ENCODE results near the gene WDR31.

WDR31 gene

DNA sequence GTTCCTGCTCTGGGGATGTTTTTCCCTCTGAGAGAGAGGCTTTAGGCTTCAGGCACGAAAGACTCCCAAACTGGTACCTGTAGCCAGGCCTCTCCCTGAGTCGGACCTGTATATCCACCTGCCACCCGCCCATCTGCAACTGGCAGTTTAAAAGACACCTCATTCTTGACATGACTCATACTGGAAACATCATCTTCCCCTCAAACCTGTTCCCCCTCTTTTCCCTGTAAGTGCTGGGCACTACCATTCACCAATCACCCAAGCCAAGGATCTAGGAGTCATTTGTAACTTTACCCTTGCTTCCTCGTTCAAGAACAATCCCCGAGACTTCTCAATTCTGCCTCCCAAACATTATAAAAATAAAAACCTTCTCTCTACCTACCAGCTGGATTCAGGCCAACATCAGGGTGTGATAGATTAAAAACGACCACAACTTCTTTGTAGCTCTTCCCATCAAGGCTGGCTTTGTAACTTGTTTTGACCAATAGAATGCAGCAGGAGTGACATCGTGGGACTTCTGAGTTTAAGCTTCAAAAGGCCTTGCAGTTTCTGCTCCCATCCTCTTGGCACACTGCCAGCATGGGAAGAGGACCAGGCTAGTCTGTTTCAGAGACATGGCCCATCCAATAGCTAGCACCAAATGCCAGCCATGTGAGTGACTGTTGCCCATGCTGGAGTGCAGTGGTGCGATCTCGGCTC, 1.8 kb upstream of the WDR31 start:
- DNase-seq (ENCODE audit: low spot score in 2 of 2), result no peak
- Histone ChIP-seq H3K36me3 (replicated peaks) (no peaks in the 10 kb centered on the region), H3K27me3 (ENCODE audit: low read depth) (no peaks in the 10 kb centered on the region), H3K9me3 (no peaks in the 10 kb centered on the region), H3K4me3 (no peak overlapping the region), H3K4me1 (peaks cover 5% of the 10 kb centered on the region; the same call in 1 of the 2 replicates)
- in situ Hi-C loops (cut with MboI; ENCODE audit: low sequenced_read_pairs), result no loop called here

DNA sequence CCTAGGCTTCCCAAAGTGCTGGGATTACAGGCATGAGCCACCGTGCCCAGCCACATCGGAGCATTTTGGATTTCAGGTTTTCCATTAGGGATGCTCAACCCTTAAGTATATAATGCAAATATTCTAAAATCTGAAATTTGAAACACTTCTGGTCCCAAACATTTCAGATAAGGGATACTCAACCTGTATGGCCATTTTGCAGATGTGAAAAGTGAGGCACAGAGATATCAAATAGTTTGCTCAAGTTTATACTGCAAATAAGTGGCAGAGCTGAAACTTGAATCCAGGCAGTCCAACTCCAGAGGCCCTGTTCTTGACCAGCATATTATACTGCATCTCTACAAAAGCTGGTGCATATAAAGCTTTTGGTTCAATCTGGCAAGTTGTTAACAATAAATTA, 2.4 kb downstream of the WDR31 start:
- no peaks in the 10 kb centered on the region for H3K27me3 ChIP-seq (ENCODE audit: low read depth)
- peaks cover 11% of the 10 kb centered on the region for H3K4me1 ChIP-seq
- DNase-seq (ENCODE audit: low spot score in 2 of 2), result no peak
- in situ Hi-C loops (cut with MboI; ENCODE audit: low sequenced_read_pairs), result no loop called here
- H3K4me3 ChIP-seq, result no peak overlapping the region
- no peaks in the 10 kb centered on the region for H3K36me3 ChIP-seq (replicated peaks)
- H3K9me3 ChIP-seq, result no peaks in the 10 kb centered on the region

DNA sequence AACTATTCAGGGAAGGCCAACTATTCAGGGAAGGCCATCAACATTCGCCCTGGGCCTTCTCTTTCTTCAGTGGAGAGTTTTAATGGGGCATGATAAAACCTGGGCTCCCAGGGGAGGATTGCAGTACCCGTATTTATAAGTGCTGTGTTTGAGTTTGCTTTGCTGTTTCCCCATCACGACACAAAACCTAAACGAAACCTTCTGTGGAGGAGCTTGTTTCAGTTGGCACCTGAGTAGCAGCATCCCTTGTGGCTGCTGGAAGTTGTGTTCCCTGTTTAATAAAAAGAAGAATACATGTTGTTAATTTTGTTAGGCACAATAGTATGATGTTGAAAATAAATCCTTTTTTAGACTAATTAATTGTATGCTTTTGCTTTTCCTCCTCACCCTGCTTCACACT, 8.3 kb downstream of the WDR31 start:
- H3K4me1 ChIP-seq, result peaks cover 5% of the 10 kb centered on the region; the same call in 1 of the 2 replicates
- in situ Hi-C loops (cut with MboI; ENCODE audit: low sequenced_read_pairs), result no loop called here
- H3K4me3 ChIP-seq, result no peak overlapping the region
- H3K27me3 ChIP-seq (ENCODE audit: low read depth), result no peaks in the 10 kb centered on the region
- H3K9me3 ChIP-seq, result no peaks in the 10 kb centered on the region
- H3K36me3 ChIP-seq (replicated peaks), result no peaks in the 10 kb centered on the region
- no peak for DNase-seq (ENCODE audit: low spot score in 2 of 2)

DNA sequence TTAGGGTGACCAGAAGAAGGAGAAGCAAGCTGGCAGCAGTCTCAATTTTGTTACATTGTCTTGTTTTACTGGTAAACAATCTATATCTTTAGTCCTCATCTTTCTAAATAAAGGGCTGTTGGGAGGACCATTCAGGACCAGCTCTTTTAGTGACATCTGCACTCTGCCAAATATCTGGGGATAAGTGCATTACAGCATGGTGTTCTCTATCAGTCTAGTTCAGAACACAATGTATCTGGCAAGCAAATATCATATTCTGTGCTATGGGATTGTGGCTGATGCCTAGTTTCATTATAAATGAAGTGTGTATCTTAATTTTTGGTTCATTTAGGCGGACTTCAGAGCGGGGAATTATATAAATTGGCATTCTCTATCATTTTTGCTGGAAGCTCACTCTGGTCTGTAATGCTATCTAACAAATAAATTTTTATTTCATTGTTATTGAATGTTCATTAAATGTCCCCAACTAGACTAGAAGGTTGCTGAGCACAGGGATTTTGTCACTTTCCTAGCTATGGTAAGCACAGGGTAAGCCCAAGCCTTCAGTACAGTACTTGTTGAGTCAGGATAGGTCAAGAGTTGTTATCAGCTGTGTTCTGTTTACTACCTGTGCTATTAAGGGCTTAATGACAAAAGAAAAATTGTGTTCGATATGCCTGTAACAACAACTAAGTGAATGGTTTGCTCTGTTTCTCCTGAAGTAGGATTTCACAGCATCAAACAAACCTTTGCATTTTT, 11.9 kb downstream of the WDR31 start:
- no peak for DNase-seq (ENCODE audit: low spot score in 2 of 2)
- Histone ChIP-seq H3K4me3 (no peak overlapping the region), H3K27me3 (ENCODE audit: low read depth) (no peaks in the 10 kb centered on the region), H3K36me3 (replicated peaks) (no peaks in the 10 kb centered on the region), H3K9me3 (no peaks in the 10 kb centered on the region), H3K4me1 (no peaks in the 10 kb centered on the region)
- in situ Hi-C loops (cut with MboI; ENCODE audit: low sequenced_read_pairs), result no loop called here

DNA sequence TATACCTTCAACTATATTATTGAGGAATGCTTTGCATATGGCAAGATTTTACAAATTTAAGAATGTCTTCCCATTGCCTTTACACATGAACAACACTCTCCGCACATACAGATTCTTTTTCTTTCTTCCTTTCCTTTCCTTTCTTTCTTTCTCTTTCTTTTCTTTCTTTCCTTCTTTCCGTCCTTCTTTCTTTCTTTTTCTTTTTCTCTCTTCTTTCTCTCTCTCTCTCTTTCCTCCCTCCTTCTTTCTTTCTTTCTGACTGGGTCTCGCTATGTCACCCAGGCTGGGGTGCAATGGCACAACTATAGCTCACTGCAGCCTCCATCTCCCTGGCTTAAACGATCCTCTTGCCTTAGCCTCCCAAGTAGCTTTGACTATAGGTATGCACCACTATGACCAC, 13.8 kb downstream of the WDR31 start:
- in situ Hi-C loops (cut with MboI; ENCODE audit: low sequenced_read_pairs), result no loop called here
- Histone ChIP-seq H3K4me1 (no peaks in the 10 kb centered on the region), H3K4me3 (no peak overlapping the region), H3K36me3 (replicated peaks) (no peaks in the 10 kb centered on the region), H3K27me3 (ENCODE audit: low read depth) (no peaks in the 10 kb centered on the region), H3K9me3 (no peaks in the 10 kb centered on the region)
- DNase-seq (ENCODE audit: low spot score in 2 of 2), result no peak

DNA sequence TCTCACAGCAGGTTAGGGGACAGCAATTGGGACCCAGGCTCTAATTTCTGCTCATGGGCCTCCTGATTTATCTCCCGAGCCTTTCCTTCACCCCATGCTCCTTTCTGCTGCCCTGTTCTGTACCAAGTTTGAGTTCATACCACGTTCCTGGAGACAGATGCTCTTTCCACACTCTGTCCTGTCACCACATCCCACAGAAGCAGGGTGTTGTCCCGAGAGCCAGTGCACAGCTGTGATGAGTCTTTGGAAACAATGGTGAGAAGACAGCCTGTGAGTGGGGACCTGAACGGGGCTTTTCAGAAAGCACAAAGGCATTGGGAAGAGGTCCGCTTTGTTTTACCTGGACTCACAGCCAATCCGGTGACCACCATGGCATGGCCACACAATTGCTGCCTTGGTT, 17.4 kb downstream of the WDR31 start:
- in situ Hi-C loops (cut with MboI; ENCODE audit: low sequenced_read_pairs), result no loop called here
- Histone ChIP-seq H3K9me3 (no peaks in the 10 kb centered on the region), H3K4me3 (no peak overlapping the region), H3K4me1 (no peaks in the 10 kb centered on the region), H3K36me3 (replicated peaks) (no peaks in the 10 kb centered on the region; the same call in 1 of the 2 replicates), H3K27me3 (ENCODE audit: low read depth) (no peaks in the 10 kb centered on the region)
- DNase-seq (ENCODE audit: low spot score in 2 of 2), result no peak

DNA sequence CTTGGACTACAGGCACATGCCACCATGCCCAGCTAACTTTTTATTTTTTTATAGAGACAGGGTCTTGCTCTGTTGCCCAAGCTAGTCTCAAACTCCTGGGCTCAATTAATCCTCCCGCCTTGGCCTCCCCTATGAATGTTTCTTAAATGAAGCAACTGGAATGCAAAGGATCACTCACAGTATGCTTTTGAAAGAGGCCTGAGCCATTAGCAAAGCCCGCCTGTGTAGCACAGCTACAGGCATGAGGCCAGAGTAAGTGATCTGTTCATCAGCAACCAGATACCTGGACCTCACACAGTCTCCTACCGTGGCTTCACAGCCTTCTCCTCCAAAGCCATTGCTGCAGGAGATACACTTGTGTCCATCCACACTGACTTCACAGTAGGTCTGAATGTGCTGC, 20.0 kb downstream of the WDR31 start:
- in situ Hi-C loops (cut with MboI; ENCODE audit: low sequenced_read_pairs), result no loop called here
- no peaks in the 10 kb centered on the region for H3K4me1 ChIP-seq

DNA sequence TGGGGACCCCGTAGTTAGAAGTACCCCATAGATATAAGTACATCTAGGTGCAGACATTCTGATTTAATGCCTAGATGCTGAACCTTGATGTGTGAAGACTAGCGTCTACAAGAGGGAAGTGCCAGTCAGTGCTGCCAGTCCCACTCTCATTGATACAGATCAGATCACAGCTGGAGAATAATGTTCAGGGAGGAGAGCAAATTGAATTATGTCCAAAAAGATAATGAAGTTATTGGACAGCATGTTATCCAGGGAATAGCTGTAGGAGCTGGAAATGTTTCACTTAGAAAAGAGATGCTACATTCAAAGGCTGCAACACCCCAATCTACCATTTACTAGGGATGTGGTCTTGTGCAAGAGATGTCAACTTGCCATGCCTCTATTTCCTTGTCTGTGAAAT, 21.0 kb downstream of the WDR31 start:
- Histone ChIP-seq H3K36me3 (replicated peaks) (no peaks in the 10 kb centered on the region; the same call in 1 of the 2 replicates), H3K27me3 (ENCODE audit: low read depth) (no peaks in the 10 kb centered on the region), H3K9me3 (no peaks in the 10 kb centered on the region), H3K4me1 (no peaks in the 10 kb centered on the region), H3K4me3 (no peak overlapping the region)
- in situ Hi-C loops (cut with MboI; ENCODE audit: low sequenced_read_pairs), result no loop called here
- no peak for DNase-seq (ENCODE audit: low spot score in 2 of 2)

More for the DNA sequence above, 20.0 kb downstream of the WDR31 start:
- DNase-seq (ENCODE audit: low spot score in 2 of 2), result no peak
- Histone ChIP-seq H3K27me3 (ENCODE audit: low read depth) (no peaks in the 10 kb centered on the region), H3K36me3 (replicated peaks) (no peaks in the 10 kb centered on the region; the same call in 1 of the 2 replicates), H3K4me3 (no peak overlapping the region), H3K9me3 (no peaks in the 10 kb centered on the region)

DNA sequence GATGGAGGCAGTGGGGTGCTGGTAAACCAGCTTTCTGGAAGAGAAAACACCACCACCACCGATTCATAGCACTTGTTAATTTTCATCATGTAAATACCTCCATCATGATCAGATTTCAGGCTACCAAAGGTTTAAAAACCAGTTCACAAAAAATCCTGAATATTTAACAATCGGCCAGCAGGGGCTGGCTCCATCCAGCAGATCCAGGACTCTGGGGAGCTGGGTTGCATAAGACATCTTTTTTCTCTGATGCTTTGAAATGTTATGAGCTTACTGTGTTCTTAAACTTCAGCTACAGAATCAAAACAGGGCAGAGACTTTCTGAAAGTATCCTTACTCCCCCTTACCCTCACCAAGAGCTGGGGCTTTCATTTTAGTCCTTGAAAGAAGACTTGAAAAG, 22.3 kb downstream of the WDR31 start:
- no peaks in the 10 kb centered on the region for H3K4me1 ChIP-seq
- no peak overlapping the region for H3K4me3 ChIP-seq
- no peaks in the 10 kb centered on the region; the same call in 1 of the 2 replicates for H3K36me3 ChIP-seq (replicated peaks)
- no peak for DNase-seq (ENCODE audit: low spot score in 2 of 2)
- no peaks in the 10 kb centered on the region for H3K9me3 ChIP-seq
- in situ Hi-C loops (cut with MboI; ENCODE audit: low sequenced_read_pairs), result no loop called here
- H3K27me3 ChIP-seq (ENCODE audit: low read depth), result no peaks in the 10 kb centered on the region

DNA sequence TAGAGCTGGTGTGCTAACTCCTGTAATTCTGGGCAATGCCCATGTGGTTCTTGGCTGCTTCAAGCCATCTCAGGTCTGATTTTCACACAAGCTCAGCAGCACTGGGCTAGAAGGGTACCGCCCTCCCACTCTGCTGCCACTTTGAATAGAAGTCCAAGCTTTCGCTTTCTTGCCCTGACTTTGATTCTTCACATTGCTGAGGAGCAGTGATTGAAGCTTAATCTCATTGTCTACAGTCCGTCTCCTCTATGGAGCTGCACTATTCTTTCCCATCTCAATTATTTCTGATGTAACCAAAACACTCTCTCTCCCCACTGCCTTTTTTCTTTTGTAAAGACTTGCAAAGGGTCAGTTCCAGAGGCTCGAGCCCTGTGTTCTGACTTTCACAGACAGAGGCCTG, 24.0 kb downstream of the WDR31 start:
- no peaks in the 10 kb centered on the region for H3K9me3 ChIP-seq
- H3K36me3 ChIP-seq (replicated peaks), result no peaks in the 10 kb centered on the region; the same call in 1 of the 2 replicates
- H3K4me3 ChIP-seq, result no peak overlapping the region
- in situ Hi-C loops (cut with MboI; ENCODE audit: low sequenced_read_pairs), result no loop called here
- no peak for DNase-seq (ENCODE audit: low spot score in 2 of 2)
- H3K27me3 ChIP-seq (ENCODE audit: low read depth), result no peaks in the 10 kb centered on the region
- H3K4me1 ChIP-seq, result no peaks in the 10 kb centered on the region

DNA sequence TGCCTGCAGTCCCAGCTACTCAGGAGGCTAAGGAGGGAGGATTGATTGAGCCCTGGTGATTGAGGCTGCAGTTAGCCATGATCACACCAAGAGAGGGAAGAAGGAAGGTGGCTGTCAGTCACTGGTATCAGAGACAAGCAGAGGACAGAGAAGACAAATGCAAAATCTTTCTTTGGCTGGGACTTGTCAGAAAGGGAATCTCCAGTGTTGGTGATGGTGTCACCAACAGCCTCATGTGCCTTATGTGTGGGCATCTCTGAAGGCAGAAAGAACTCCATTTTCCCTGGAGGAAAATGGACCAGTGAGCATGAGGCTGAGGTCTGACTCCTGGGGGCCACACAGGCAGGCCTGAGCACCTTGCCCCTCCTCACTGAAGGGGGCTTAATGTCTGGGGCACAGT, 24.8 kb downstream of the WDR31 start:
- no peaks in the 10 kb centered on the region for H3K36me3 ChIP-seq (replicated peaks)
- in situ Hi-C loops (cut with MboI; ENCODE audit: low sequenced_read_pairs), result no loop called here
- H3K27me3 ChIP-seq (ENCODE audit: low read depth), result no peaks in the 10 kb centered on the region
- no peaks in the 10 kb centered on the region for H3K9me3 ChIP-seq
- no peak overlapping the region for H3K4me3 ChIP-seq
- DNase-seq (ENCODE audit: low spot score in 2 of 2), result no peak
- H3K4me1 ChIP-seq, result no peaks in the 10 kb centered on the region

DNA sequence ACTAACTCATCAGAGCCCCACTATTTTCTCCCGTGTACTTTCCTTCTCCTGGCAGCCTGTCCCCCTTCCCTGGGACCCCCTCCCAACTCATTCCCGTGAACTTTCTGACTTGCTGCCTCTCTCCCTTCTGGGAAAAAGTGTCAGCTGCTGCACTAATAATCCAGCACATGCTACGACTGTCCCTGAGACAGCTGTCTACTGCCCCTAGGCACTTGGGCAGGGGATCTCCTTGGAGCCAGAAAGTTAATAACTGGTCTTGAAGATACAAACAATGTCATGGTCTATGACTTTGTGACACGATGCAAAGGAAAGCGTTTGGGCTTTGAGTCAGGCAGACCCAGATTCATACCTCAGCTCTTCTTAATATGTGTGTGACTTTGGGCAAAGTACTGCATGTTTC, 26.8 kb downstream of the WDR31 start:
- Histone ChIP-seq H3K4me1 (no peaks in the 10 kb centered on the region), H3K9me3 (no peaks in the 10 kb centered on the region), H3K27me3 (ENCODE audit: low read depth) (no peaks in the 10 kb centered on the region), H3K36me3 (replicated peaks) (no peaks in the 10 kb centered on the region), H3K4me3 (no peak overlapping the region)
- DNase-seq (ENCODE audit: low spot score in 2 of 2), result no peak
- in situ Hi-C loops (cut with MboI; ENCODE audit: low sequenced_read_pairs), result no loop called here

DNA sequence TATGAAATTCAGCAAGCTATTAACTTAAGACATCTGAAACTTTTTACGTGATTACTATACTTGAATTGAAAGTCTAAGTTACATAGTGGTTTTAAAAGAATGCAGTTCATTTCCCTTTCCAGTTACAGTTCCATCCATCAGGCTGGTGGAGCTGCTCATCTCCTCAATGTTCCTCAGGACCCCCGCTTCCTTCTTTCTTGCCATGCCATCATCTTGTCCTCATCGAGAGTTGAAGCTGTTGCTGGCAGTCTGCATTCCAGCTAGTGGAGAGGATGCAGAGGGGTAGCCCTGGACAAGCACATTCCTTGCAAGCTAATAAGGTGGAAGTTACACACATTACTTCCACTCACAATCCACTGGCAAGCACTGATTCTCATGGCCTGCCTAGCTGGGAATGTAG, 28.1 kb downstream of the WDR31 start:
- H3K4me3 ChIP-seq, result no peak overlapping the region
- H3K27me3 ChIP-seq (ENCODE audit: low read depth), result no peaks in the 10 kb centered on the region
- no peaks in the 10 kb centered on the region for H3K4me1 ChIP-seq
- no peaks in the 10 kb centered on the region for H3K36me3 ChIP-seq (replicated peaks)
- H3K9me3 ChIP-seq, result no peaks in the 10 kb centered on the region
- in situ Hi-C loops (cut with MboI; ENCODE audit: low sequenced_read_pairs), result no loop called here
- no peak for DNase-seq (ENCODE audit: low spot score in 2 of 2)

DNA sequence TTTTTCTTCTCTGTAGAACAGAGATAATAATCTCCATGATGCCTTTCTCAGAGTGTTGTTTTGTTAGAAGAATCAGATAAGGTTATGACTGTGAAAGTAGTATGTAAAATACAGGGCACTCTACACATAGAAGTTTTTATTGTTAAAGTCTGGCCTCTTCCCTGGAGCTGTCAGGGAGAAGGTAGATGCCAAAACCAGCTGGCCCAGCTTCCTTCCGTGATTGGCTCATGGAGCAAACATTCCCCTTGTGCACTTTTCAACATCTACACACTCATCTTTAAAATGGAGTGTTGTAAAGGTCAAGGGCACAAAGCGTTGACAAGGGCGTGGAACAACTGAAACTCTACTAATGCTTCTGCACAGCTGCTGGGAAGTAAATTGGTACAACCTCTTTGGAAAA, 29.5 kb downstream of the WDR31 start:
- in situ Hi-C loops (cut with MboI; ENCODE audit: low sequenced_read_pairs), result no loop called here
- DNase-seq (ENCODE audit: low spot score in 2 of 2), result no peak
- Histone ChIP-seq H3K36me3 (replicated peaks) (no peaks in the 10 kb centered on the region), H3K4me3 (no peak overlapping the region), H3K4me1 (no peaks in the 10 kb centered on the region), H3K9me3 (no peaks in the 10 kb centered on the region), H3K27me3 (ENCODE audit: low read depth) (no peaks in the 10 kb centered on the region)
